Skeletal muscle tissue (tissue), 4 donors: Measurements from ENCODE around the gene C5AR2. TPM values are rescaled to one million over a fixed set of nuclear protein-coding genes. Genes with fewer than 3 reads are reported as not detected.

ENCODE experiments used
- H3K27ac ChIP-seq: one replicate; pipeline ENCODE4 v1.7.0; 2013; ENCODE audit warnings: mild to moderate bottlenecking, low read depth, low read length, inconsistent platforms
- H3K27me3 ChIP-seq, 3 donors: one replicate each; pipeline ENCODE4 v1.7.0; 2013; ENCODE audit warnings: low read length in 3 of 3; ENCODE audit not compliant: control insufficient read depth in 3 of 3, insufficient read depth in 3 of 3
- H3K36me3 ChIP-seq, 3 donors: one replicate each; pipeline ENCODE4 v1.7.0; 2013; ENCODE audit warnings: low read length in 3 of 3; ENCODE audit not compliant: control insufficient read depth in 3 of 3, insufficient read depth in 3 of 3
- H3K4me1 ChIP-seq, 3 donors: one replicate each; pipeline ENCODE4 v1.7.0; 2013; ENCODE audit warnings: low read length in 3 of 3, mild to moderate bottlenecking in 3 of 3; ENCODE audit not compliant: control insufficient read depth in 3 of 3, insufficient read depth in 3 of 3
- H3K4me3 ChIP-seq, 3 donors: one replicate each; pipeline ENCODE4 v1.7.0; 2013; ENCODE audit warnings: low read length in 3 of 3
- H3K9ac ChIP-seq, 3 donors: one replicate each; pipeline ENCODE4 v1.7.0; 2013; ENCODE audit warnings: low read length in 3 of 3, mild to moderate bottlenecking in 3 of 3, moderate library complexity in 2 of 3, low read depth in 1 of 3
- H3K9me3 ChIP-seq, 3 donors: one replicate each; pipeline ENCODE4 v1.7.0; 2013; ENCODE audit warnings: low read length in 3 of 3; ENCODE audit not compliant: control insufficient read depth in 3 of 3
- total RNA-seq: library from RNA; depleted of rRNA; stranded (reverse); fragments of >200 nt; gene quantifications from one replicate; pipeline ENCODE4 v1.2.3, GENCODE V29; 2014
- donor health status: Osteomylitis.

C5AR2 gene
- total RNA-seq, 1 donor from 2014 or later: 0.52 TPM

DNA sequence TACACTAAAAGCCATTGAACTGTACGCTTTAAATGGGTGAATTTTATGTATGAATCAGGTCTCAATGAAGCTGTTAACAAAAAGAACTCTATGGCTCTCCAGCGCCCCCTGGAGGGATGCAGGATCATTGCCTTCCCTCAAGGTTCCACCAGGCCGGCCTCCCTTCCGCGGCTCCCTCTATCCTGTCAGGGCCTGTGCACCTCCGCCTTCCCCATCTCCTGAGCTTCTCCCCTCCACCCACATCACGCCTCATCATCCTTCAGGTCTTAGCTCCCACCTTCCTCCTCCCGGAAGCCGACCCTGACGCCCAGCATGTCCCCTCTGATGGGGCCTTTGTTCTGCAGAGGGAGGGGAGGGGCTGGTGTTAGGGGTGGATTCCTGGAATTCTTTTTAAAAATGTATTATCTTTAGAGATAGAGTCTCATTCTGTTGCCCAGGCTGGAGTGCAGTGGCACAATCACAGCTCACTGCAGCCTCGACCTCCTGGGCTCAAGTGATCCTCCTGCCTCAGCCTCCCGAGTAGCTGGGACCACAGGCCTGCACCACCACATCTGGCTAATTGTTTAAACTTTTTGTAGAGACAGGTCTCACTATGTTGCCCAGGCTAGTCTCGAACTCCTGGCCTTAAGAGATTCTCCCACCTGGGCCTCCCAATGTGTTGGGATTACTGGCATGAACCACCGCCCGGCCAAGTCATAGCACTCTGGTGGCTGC, 59.7 kb downstream of the C5AR2 start:
- Histone ChIP-seq H3K9ac (no peak overlapping the region), H3K27ac (no peak overlapping the region), H3K36me3 (no peaks in the 10 kb centered on the region), H3K27me3 (peaks cover 2 to 13% (median 4%) of the 10 kb centered on the region in 3 donors), H3K4me3 (no peak overlapping the region), H3K4me1 (no peaks in the 10 kb centered on the region), H3K9me3 (no peaks in the 10 kb centered on the region)

Other genes with a start within 250 kb of the C5AR2 start
- 14.6 TPM for gene ZC3H4, start 218.4 kb upstream of the C5AR2 start, total RNA-seq
- gene SAE1, start 201.3 kb upstream of the C5AR2 start, total RNA-seq: 71.0 TPM
- 2.6 TPM for gene BBC3, start 101.0 kb upstream of the C5AR2 start, total RNA-seq
- 4.2 TPM for gene CCDC9, start 75.7 kb upstream of the C5AR2 start, total RNA-seq
- gene INAFM1, start 57.3 kb upstream of the C5AR2 start, total RNA-seq: 1.6 TPM
- 1.0 TPM for gene C5AR1, start 22.3 kb upstream of the C5AR2 start, total RNA-seq
- 7.8 TPM for gene DHX34, start 17.1 kb downstream of the C5AR2 start, total RNA-seq
- 9.4 TPM for gene MEIS3, start 87.4 kb downstream of the C5AR2 start, total RNA-seq
- under 0.01 TPM for gene SLC8A2, start 139.7 kb downstream of the C5AR2 start, total RNA-seq
- 2.1 TPM for gene KPTN, start 152.0 kb downstream of the C5AR2 start, total RNA-seq
- 28.2 TPM for gene NAPA, start 182.9 kb downstream of the C5AR2 start, total RNA-seq
- not detected for gene ZNF541, start 241.0 kb downstream of the C5AR2 start, total RNA-seq